ENCODE measurements around the gene ADAM23. TPM values are rescaled to one million over a fixed set of nuclear protein-coding genes. Genes with fewer than 3 reads are reported as not detected.
A peak's percentile ranks its signal among the peaks of the same experiment; 100 is the strongest.

The ADAM23 gene
- total RNA-seq, 1 experiment from 2014 or later = 4.6 TPM

DNA sequence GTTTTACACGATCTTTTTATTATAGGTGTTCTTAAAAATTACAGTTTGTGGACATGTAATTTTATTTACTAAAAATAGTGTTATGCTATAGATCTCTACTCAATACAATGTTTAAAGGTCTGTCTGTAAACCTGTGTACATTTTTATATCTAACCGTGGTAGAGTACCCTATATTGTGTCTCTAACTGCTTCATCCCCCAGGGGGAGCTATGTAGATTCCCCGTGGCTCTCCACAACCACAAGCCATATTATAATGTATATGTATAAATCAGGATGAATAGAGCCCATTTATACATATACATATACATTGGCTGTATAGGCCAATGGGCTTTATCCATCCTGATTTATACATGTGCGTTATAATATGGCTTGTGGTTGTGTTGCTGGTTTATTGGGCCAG lies 59.4 kb downstream of the ADAM23 start:
- no peak for DNase-seq (ENCODE audit: low spot score)

DNA sequence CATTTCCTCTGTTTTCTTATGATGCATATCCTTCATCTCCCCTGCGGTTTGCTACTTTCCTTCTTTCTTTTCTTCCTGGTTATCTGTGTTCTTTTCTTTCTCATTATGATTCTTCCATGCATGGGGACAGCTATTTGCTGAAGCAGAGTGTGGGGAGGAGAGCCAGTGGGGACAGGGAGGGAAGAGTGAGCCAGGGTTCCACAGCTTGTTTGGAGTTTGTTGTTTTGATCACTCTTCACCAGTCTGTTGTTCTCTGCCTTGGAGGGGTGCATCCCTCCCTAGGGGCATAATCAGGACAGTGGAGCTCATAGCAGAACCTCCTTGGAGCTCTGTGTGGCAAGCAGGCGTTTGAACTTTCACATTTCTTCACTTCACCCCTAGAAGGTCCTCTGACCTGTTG lies 68.0 kb downstream of the ADAM23 start:
- no peak for DNase-seq (ENCODE audit: low spot score)

DNA sequence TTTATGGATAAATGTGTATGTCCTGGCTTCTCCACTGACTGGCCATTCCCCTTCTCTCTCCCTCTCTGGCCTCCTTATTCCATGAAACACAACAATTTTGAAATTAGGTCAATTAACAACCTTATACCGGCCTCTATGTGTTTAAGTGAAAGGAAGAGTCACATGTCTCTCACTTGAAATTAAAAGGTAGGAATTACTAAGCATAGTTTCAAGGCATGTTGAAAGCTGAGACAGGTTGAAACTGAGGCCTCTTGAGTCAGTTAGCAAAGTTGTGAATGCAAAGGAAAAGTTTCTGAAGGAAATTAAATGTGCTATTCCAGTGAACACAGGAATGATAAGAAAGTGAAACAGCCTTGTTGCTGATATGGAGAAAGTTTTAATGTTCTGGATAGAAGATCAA lies 69.7 kb downstream of the ADAM23 start:
- DNase-seq (ENCODE audit: low spot score) = no peak

DNA sequence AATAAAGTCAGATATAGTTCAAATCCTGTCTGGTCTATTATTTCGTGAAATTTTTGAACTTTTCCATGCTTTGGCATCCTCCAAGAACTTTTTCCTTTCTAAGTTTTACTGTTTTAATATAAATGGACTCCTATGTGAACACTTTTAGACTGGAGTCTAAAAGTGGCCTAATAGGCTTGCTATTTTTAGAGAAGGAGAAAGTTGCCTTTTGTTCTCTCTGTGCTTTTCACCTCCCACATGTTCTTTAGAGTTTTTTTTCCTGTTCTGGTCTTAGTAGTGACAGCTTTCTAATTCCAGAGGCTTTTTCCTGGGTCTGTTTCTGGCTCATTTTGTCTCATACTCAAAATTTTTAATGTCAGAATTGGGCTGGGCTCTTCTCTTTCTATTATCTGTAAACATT lies 72.2 kb downstream of the ADAM23 start:
- no peak for DNase-seq (ENCODE audit: low spot score)

DNA sequence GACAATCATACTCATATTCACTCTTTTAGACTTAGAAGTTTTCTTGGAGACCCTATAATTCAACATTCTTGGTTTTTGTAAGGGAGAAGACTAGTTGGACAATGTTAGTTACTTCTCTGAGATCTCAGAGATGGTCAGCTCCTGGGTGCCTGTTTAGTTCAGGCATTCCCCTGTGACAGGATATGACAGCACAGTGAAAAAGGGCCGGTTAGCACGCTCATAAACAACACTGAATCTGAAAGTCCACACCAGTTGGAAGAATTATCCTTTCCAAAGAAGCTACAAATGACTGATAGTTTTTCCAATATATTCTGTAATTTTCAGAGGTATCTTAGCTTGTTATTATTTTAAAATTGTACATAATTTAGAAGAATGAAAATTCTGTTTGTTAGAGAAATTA lies 75.7 kb downstream of the ADAM23 start:
- DNase-seq (ENCODE audit: low spot score) = no peak

DNA sequence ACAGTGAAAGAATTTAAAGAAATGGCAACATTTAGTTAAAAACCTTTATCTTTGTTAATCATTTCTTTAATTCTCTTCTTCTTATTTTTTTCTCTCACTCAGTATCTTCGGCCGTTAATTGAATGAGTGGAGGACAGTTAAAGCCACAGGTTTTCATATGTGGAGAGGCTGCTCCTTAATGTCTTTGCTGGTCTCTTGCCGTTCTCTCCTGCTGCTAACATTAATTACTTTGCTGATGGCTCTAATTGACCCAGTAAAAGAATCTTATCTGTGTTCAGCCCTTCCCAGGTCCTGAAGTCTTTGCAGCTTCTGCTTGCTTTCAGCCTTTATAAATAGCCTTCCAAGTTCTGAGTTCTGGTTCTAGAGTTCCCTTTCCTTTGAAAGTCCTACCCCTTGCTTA lies 77.1 kb downstream of the ADAM23 start:
- no peak for DNase-seq (ENCODE audit: low spot score)

DNA sequence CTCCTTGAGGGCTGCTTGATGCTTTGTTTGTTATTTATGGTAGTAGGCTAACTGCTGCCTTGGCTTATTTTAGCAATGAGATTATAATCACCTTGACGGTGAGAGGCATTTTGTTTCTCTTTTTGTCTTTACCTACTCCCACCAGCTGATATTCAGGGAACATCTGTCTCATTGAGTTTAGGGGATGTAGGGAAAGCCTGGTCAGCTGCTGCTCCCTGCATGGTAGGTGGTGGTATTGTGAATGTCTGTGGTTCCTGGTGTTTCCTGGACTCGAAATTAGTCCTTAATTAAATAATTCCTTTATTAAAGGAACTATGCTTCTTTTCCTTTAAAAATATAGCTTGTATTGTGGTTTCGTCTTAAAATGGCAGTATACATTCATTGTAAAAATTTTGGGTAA lies 77.8 kb downstream of the ADAM23 start:
- DNase-seq (ENCODE audit: low spot score) = no peak

DNA sequence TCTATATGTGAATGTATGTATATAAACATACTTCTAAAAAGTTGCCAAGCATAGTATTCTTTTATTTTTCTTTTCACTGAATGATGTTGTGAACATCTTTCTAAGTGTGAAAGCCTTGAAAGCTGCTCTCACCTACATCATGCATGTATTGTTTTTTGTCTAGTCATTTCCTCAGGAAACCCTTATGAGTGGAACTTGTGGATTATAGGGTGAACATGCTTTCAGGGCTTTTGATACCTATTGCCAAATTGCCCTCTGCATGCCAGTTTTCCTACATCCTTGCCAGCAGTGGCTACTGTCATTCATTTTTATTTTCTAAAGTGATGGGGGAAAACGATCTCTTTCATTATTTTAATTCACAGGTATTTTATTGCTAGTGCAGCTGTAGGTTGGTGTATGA lies 78.3 kb downstream of the ADAM23 start:
- DNase-seq (ENCODE audit: low spot score) = no peak

DNA sequence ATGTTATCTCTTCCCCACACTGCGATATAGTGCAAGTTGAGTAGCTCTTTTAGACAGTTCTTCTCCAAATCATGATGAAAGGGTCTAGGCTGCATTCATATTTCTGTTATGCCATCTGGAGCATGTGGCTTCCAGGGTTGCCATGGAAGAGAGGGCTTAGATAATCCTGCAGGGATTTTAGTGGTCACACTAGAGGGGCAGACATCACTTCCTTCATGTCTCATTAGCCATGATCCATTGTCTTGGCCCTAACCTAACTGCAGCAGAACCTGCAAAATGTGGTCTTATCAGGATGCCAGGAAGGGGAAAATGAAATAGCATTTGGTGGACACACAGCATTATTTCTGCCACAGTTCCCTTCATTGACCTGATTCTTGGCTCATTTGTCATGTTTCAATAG lies 83.1 kb downstream of the ADAM23 start:
- no peak for DNase-seq (ENCODE audit: low spot score)

DNA sequence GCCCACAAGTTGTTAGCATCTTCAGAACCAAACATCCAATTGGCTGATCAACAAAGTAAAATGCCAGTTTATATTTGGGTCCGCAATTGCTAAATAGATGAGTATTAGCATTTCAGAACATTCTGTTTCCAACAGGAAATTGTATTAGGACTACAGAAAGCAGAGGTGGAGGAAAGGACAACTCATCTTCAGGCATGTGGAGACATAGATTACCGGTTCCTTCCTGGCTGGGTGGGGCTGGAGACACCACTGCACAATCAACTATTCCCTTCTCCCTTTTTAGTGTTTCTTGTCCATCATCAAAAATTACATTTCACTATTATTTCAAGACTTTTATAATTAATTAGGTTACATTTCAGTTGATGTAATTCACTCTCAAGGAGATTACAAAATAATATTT lies 83.8 kb downstream of the ADAM23 start:
- DNase-seq (ENCODE audit: low spot score) = no peak

DNA sequence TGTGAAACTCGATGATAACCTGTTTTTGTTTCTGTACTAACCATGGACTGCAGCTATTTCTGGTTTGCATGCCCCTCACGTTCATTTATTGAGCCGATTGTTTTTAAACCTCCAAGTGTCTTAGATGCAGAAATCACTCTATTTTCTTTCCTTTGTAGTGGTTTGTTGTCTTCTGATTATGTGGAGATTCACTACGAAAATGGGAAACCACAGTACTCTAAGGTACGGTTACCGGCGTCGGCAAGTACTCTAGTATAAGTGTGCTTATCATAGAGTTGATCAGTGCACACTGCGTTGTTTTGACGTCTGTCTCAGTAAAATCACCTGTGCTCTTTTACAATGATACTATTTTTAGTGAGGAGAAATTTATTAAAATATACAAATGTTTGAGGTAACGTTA lies 87.4 kb downstream of the ADAM23 start:
- no peak for DNase-seq (ENCODE audit: low spot score)

DNA sequence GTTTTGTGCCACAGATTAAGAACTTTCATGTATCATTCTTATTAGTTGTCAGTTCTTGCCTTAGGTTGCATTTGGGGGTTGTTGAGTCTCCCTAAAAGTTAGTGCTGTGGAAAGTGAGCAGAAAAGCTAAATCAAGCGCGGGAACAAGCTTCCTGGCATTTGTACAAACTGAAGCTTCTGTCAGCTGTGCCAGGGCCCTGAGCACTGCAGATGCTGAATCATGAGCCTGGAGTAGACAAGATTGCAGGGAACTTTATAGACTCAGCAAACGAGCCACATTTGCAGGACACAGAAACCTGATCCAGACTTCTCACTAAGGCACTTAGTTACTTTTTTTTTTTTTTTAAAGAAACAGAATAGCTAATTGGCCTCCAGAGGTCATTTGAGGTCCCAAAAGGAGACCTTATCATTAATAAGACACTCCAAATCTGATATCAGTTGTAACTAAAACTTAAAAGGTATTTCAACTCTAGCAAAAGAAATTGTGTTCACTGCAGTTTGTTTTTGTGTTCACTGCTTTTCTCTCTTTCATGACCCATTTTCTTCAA lies 88.7 kb downstream of the ADAM23 start:
- no peak for DNase-seq (ENCODE audit: low spot score)

DNA sequence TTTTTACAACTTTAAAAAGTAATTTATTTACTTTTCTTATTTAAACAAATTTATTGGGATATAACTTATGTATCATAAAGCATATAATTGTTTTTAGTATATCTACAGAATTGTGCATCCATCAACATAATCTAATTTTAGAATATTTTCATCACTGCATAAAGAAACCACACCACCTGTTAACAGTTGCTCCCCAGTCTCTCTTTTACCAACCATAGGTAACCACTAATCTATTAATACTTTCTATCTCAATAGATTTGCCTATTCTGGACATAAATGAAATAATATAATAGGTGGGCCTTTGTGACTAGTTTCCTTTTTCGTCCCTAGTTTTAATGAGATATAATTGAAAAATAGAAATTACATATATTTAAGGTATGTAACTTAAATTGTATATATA lies 90.6 kb downstream of the ADAM23 start:
- no peak for DNase-seq (ENCODE audit: low spot score)

DNA sequence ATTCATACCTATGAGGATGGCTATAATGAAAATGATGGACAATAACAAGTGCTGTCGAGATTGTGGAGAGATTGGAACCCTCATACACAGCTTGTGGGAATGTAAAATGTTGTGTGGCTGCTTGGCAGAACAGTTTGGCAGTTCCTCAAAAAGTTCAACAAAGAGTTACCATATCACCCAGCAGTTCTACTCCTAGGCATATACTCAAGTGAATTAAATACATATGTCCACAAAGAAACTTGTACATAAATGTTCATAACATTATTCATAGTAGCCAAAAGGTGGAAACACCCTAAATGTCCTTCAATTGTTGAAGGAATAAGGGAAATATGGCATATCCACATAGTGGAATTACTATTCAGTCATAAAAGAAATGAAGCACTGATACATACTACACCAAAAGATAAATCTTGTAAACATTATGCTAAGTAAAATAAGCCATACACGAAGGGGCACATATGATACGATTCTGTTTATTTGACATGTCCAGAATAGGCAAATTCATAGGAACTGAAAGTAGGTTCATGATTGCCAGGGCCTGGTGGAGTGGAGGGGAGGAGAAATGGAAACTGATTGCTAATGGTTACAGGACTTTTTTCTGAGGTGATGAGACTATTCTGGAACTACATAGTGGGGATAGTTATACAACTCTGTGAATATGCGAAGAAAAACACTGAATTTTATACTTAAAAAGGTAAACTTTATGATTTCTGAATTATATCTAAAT lies 92.1 kb downstream of the ADAM23 start:
- no peak for DNase-seq (ENCODE audit: low spot score)

DNA sequence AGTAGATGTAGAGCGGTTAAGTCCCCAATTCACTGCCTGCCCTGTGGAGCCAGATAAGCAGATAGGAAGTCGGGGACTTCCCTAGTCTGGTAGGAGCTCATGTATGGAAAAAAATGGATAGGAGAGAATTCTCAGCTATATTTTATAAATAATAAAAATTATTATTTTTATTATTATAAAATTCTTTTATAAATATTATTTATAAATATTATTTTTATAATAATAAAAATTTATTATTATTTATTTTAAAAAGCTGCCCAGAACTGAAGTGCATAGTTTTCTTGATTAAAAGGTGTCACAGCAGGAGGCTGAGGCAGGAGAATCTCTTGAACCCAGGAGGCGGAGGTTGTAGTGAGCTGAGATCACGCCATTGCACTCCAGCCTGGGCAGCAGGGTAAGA lies 97.4 kb downstream of the ADAM23 start:
- DNase-seq (ENCODE audit: low spot score) = no peak

DNA sequence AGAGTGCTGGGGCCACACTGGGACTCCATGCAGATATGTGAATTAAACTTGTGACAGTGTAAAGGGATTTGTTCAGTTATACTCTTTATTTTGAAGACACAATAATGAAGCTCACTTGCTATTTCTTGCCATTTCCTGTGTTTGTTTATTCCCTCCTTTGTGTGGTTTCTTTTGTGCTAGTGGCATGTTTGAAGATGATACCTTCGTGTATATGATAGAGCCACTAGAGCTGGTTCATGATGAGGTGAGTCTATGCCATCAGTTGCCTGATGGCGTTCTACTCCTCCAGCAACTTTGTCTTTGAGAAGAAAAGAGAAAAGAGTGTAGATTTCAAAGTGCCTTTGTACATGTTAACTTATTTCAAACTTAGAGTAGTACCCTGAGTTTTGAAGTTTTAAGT lies 99.7 kb downstream of the ADAM23 start:
- DNase-seq (ENCODE audit: low spot score) = no peak

DNA sequence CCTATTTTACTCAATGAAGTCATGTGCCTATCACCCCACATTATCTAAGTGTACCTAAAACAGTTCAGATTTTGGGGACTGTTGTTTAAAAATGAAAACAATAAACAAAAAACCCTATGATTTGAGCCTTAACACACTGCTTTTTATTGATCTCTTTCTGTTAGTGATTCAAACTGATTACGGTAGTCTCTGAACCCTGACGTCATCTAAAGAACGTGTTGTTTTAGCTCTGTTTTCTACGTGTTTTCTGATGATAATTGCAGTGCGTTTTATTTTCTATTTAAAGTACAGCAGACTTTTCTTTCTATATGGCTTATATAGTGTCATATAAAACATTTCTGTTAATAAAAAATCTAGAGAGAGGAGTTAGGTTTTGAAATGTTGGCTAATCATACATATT lies 105.1 kb downstream of the ADAM23 start:
- no peak for DNase-seq (ENCODE audit: low spot score)

DNA sequence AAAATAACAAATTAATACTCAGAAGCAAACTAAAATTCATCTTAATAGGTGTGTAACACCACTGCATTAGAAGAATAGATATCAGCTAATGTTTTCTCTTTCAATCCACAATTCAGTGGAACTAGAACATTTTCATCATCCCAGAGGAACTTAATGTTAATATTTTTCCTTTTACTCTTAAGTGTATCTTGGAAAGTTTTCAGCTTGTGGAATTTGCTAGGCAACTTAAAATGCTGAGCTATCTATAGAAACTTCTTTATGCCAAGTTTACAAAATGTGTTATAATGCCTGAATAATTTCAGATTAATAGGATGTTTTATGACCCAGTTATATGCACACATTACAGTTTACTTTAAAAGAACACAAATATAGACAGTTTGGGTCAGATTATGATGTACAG lies 112.4 kb downstream of the ADAM23 start:
- DNase-seq (ENCODE audit: low spot score) = no peak

DNA sequence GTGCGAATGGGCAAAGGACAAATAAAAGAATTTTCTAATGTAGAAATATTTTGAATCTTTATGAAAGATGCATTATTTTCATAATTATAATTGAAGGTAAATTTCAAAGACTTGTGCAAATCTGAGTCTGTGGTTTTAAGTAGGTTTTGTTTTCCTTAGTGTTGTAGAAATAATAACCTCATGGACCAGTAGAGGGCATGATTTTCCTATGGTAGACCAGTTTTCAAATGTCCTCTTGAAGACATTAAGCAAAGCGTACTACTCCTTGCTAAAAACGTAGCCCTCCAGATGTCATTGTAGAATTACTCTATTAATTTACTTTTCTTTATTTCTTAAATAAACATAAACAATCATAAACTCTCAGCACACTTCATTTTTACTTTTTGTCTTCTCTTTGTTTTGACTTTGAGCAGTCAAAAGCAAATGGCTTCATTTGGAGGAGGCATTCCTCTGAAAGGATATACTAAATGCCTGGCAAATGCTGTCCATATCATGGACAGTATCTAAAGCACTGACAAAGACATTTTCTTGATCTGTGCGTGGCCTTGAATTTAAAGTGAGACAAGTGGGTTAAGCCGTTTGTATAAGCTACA lies 113.1 kb downstream of the ADAM23 start:
- peak; percentile 59 for DNase-seq (ENCODE audit: low spot score)

DNA sequence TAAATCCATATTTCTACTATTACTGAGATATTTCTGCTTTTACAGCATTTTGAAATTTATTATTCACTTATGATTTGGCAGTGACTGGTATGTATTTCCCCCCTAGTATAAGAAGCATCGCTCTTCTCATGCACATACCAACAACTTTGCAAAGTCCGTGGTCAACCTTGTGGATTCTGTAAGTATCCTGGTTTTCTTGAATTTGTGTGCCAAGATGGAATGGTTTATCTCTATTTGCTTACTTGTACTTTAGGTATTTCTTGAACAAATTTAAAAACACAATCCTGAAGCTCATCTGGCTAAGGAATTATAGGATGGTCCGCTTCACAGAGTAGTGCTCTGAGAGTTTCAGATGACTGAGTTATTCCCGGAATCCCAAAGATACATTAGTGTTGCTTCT lies 114.0 kb downstream of the ADAM23 start:
- DNase-seq (ENCODE audit: low spot score) = no peak

DNA sequence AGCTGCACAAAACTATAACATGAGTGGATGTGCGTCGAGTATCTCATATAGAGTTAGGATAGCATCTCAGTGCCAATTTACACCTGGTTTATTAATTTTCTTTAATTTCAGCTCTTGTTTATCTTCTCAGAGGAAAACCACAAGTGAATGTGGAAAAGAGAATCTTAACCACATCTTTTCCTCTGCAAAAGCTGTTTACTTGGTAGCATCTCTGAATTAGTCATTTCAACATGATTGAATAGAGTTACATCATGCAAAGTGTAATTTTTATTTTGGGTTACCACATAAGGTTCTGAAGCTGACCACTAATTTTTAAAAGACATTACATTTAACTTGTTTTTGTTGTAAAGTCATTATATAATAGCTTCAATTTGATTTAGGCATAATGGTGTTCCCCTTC lies 115.2 kb downstream of the ADAM23 start:
- DNase-seq (ENCODE audit: low spot score) = no peak

DNA sequence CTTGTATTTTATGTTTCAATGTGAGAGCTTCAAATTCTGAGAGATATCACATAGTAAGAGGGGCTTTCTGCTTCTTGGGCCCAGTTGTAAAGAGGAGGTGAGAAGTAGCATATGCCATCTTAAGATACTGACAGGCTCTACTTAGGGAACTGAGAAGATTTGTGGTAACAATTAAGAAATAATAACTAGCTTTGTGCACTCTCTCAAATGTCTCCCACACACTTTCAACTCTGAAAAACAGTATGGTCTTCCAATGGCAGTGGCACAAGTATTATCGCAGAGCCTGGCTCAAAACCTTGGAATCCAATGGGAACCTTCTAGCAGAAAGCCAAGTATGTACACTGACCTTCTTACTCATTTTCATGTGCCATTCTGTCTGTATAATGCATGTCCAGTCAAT lies 118.6 kb downstream of the ADAM23 start:
- no peak for DNase-seq (ENCODE audit: low spot score)

DNA sequence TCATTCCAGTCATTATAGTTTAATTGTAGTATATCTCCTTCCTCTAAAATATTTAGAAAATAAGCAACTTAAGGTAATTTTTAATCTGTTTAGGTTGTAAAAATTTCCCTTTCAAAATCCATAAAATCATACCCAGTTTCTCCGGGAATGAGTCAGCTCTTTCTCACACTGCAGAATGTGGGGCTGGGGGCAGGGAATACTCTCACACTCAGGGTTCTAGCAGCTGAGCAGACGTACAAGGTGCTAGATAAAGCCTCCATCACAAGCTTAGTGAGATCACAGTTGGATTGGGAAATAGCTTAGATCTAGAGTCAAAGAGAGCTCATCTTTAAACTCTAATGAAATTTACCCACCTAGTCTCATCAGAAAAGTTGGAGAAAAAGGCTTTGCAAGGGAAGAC lies 119.0 kb downstream of the ADAM23 start:
- peak; percentile 37 for DNase-seq (ENCODE audit: low spot score)

DNA sequence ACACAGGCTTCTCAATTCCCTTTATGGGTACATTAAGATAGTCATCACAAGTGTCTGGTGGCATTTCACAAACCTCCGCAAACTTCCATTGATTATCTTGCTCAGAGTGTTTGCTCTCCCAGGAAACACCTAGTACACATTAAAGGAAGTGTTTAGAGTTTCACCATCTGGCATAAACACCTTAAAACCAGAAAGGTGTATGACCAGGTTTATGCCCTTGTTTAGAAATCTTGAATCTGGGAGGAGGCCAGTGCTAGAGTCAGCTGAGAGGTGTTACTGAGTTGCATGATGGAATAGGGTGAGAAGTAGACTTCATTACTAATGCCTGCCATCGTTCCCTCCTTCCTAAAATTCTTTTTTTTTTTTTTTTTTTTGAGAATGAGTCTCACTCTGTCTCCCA lies 120.0 kb downstream of the ADAM23 start:
- no peak for DNase-seq (ENCODE audit: low spot score)
